Measurements from ENCODE around the gene TMEM256. TPM values are rescaled to one million over a fixed set of nuclear protein-coding genes. Genes with fewer than 3 reads are reported as not detected.

Gene TMEM256
- total RNA-seq (57.3 and 67.4 TPM in 2 replicates), polyA plus RNA-seq (148 and 218 TPM in 2 replicates), polyA minus RNA-seq (25.3 and 30.2 TPM in 2 replicates), Bru-seq, nascent RNA (percentile 71 among the genes with signal in this experiment), BruChase-seq, experiment 1, labeled RNA remaining after a 6-hour chase (percentile 86 among the genes with signal in this experiment), BruChase-seq, experiment 2, labeled RNA remaining after a 2-hour chase (percentile 64 among the genes with signal in this experiment)
- polyA plus RNA-seq (2011; cell fraction: cytosol; rRNA removed) = 118 and 189 TPM in 2 replicates
- polyA plus RNA-seq (2011; cell fraction: nucleus; rRNA removed) = 24.4 and 62.3 TPM in 2 replicates
- 86.1 and 107 TPM in 2 replicates for polyA plus RNA-seq (2012)
- 12.3 TPM for polyA minus RNA-seq (2011; cell fraction: cytosol; rRNA and poly(A)+ RNA removed)
- 8.5 and 9.8 TPM in 2 replicates for polyA minus RNA-seq (2011; cell fraction: nucleus; rRNA and poly(A)+ RNA removed)
- long read RNA-seq, transcript TMEM256-201 (4 exons, 486 nt) = major isoform, 136 of 148 reads
- long read RNA-seq, partial matches to known transcripts = 2 of 148 reads
- long read RNA-seq, other reads (novel, unspliced or antisense) = 10 of 148 reads

- ChIA-PET POLR2A (interaction anchor here (0.6 to 1.6 kb wide), 17 partner anchors 10 to 339 kb away, joined by 3 to 14 read pairs (median 5); partner anchors contain the start of genes MPDU1, PLSCR3, POLR2A and TMEM102), CTCF (interaction anchor here (0.6 to 2.9 kb wide), 21 partner anchors 10 to 324 kb away, joined by 3 to 40 read pairs (median 4); partner anchors contain the start of genes CHRNB1, PLSCR3, TMEM102 and TMEM95)
- TF ChIP-seq CTCF (IDR thresholded peaks at IDR 0.05; ENCODE audit: extremely low read depth in 1 of 2, insufficient read depth in 1 of 2, low read depth in 1 of 2, low read length in 2 of 2) (peak in 1 of 2 donors; percentile 2), GATA2 (IDR thresholded peaks at IDR 0.05; ENCODE audit: insufficient read depth, insufficient read length, low read depth, low read length) (no peak), MYC (IDR thresholded peaks at IDR 0.05; ENCODE audit: low read depth, low read length) (no peak), POLR2A (IDR thresholded peaks at IDR 0.05; ENCODE audit: low read depth, low read length) (peak; percentile 93), MAX (IDR thresholded peaks at IDR 0.05; ENCODE audit: insufficient read depth, insufficient read length) (no peak), EZH2 (IDR thresholded peaks at IDR 0.05; ENCODE audit: borderline replicate concordance, low read depth, low read length, severe bottlenecking) (no peak), POLR2AphosphoS5 (IDR thresholded peaks at IDR 0.05; ENCODE audit: insufficient read depth, low read depth, low read length) (peak; percentile 96), FOS (IDR thresholded peaks at IDR 0.05; ENCODE audit: borderline replicate concordance, insufficient read depth, low read length) (no peak), JUN (IDR thresholded peaks at IDR 0.05; ENCODE audit: borderline replicate concordance, insufficient read depth, insufficient read length, low read depth) (no peak)
- no peaks in the 10 kb centered on the region for H3K27me3 ChIP-seq (ENCODE audit: control insufficient read depth in 2 of 2, insufficient read depth in 2 of 2, low read length in 2 of 2)
- H3K36me3 ChIP-seq (ENCODE audit: control insufficient read depth in 2 of 2, extremely low read depth in 1 of 2, insufficient read depth in 2 of 2, low read length in 2 of 2) = peaks cover 0 to 6% of the 10 kb centered on the region in 2 experiments
- H2AFZ ChIP-seq (ENCODE audit: low read depth, low read length) = peak within 1 kb of the TSS; percentile 78
- H3K27ac ChIP-seq (ENCODE audit: insufficient read depth, low read depth, low read length) = peak within 1 kb of the TSS; percentile 21
- H3K4me3 ChIP-seq (replicated peaks in 1 of 3; ENCODE audit: insufficient read depth in 1 of 3, low read depth in 1 of 3, low read length in 3 of 3) = peak within 1 kb of the TSS; percentile 43 to 61 (median 52)
- dilution Hi-C loops (cut with MboI; ENCODE audit: extremely low pct_ligation_motif_present, low sequenced_read_pairs) = no loop called here
- DNase-seq (ENCODE audit: low read depth, low spot score) = peak; percentile 99
- H3K79me2 ChIP-seq (ENCODE audit: control insufficient read depth, insufficient read depth, low read length) = peaks cover 4% of the 10 kb centered on the region
- no TSS peak for BruUV-seq (replicated peaks)
- H3K4me2 ChIP-seq (ENCODE audit: insufficient read depth, low read length) = peak within 1 kb of the TSS; percentile 50
- intact Hi-C loops (cut with micrococcal nuclease) = loop anchor here (1.0 to 2.0 kb wide), 5 partner anchors 10 to 283 kb away; partner anchors contain the start of genes PLSCR3, POLR2A, SENP3 and TMEM102
- no peaks in the 10 kb centered on the region for H3K9me3 ChIP-seq (replicated peaks; ENCODE audit: control insufficient read depth, insufficient read depth, low read length)
- no peaks in the 10 kb centered on the region for H3K9me1 ChIP-seq (replicated peaks; ENCODE audit: control insufficient read depth, extremely low read depth, insufficient read depth, low read length)
- FAIRE-seq = peak; percentile 100
- H4K20me1 ChIP-seq (replicated peaks; ENCODE audit: control insufficient read depth, extremely low read depth, insufficient read depth, low read length) = no peaks in the 10 kb centered on the region
- H3K4me1 ChIP-seq (ENCODE audit: control insufficient read depth, extremely low read depth, insufficient read depth, low read length) = peaks cover 12% of the 10 kb centered on the region
- peak within 1 kb of the TSS; percentile 41 for H3K9ac ChIP-seq (replicated peaks; ENCODE audit: extremely low read depth, insufficient read depth, low read length)
Measured at GRCh38 chr17:7403977-7404736, at the start of gene TMEM256. Gene TMEM256, minus strand, starts transcription at chr17:7404097. Its CDS starts 13 bp downstream, at chr17:7404084.

All from endothelial cell of umbilical vein (primary cell).